Raji (cell line): ENCODE measurements around the gene TMEM63A.

Source experiments
- POLR2A ChIP-seq: IDR thresholded peaks from 2 replicates; pipeline ENCODE4 v1.6.1; 2011; ENCODE audit warnings: low read depth, low read length, control low read depth; ENCODE audit not compliant: insufficient read depth

TMEM63A gene

GRCh38 chr1:225830841-225831240, 51.3 kb downstream of the TMEM63A start:
- no peak for TF ChIP-seq POLR2A

GRCh38 chr1:225828706-225829345, 53.4 kb downstream of the TMEM63A start:
- no peak for TF ChIP-seq POLR2A

- TF ChIP-seq POLR2A: no peak
Observed at GRCh38 chr1:225827076-225827475, 55.1 kb downstream of the TMEM63A start.

GRCh38 chr1:225825607-225826007, 56.6 kb downstream of the TMEM63A start:
- TF ChIP-seq POLR2A: no peak

GRCh38 chr1:225825078-225825477, 57.1 kb downstream of the TMEM63A start:
- TF ChIP-seq POLR2A: no peak

- TF ChIP-seq POLR2A: no peak
Observed at GRCh38 chr1:225824533-225824941, 57.6 kb downstream of the TMEM63A start.

- TF ChIP-seq POLR2A: no peak
Observed at GRCh38 chr1:225823811-225824261, 58.3 kb downstream of the TMEM63A start.

GRCh38 chr1:225822655-225823403, 59.4 kb downstream of the TMEM63A start:
- no peak for TF ChIP-seq POLR2A

GRCh38 chr1:225820522-225821120, 61.6 kb downstream of the TMEM63A start:
- no peak for TF ChIP-seq POLR2A

- TF ChIP-seq POLR2A: no peak
Observed at GRCh38 chr1:225819346-225820192, 62.6 kb downstream of the TMEM63A start.

- no peak for TF ChIP-seq POLR2A
Observed at GRCh38 chr1:225818229-225818628, 64.0 kb downstream of the TMEM63A start.

- TF ChIP-seq POLR2A: no peak
Observed at GRCh38 chr1:225817611-225818061, 64.5 kb downstream of the TMEM63A start.

GRCh38 chr1:225816643-225817538, 65.3 kb downstream of the TMEM63A start:
- TF ChIP-seq POLR2A: no peak

GRCh38 chr1:225815526-225816178, 66.5 kb downstream of the TMEM63A start:
- no peak for TF ChIP-seq POLR2A

- TF ChIP-seq POLR2A: no peak
Observed at GRCh38 chr1:225814381-225814780, 67.8 kb downstream of the TMEM63A start.
